Measurements from ENCODE around the gene C1orf216. TPM values are rescaled to one million over a fixed set of nuclear protein-coding genes. Genes with fewer than 3 reads are reported as not detected.

C1orf216 gene
- total RNA-seq, 5 donors from 2014 or later (not counting 1 experiment from before 2014, with no cell fraction given), result 4.1 to 10.7 (median 7.3) TPM

Other genes starting within 250 kb of the C1orf216 start
- 10 to 100 TPM; 60.8 to 73.7 (median 63.7) TPM for gene KIAA0319L, start 161.5 kb downstream of the C1orf216 start, total RNA-seq
- 10 to 100 TPM; 19.8 to 34.0 (median 31.4) TPM for gene NCDN, start 161.1 kb downstream of the C1orf216 start, total RNA-seq
- 1 to 10 TPM; 2.8 to 4.6 (median 3.1) TPM for gene TFAP2E, start 145.6 kb downstream of the C1orf216 start, total RNA-seq
- gene PSMB2, start 77.4 kb downstream of the C1orf216 start, total RNA-seq, result 10 to 100 TPM; 26.3 to 37.7 (median 27.1) TPM
- 1 to 10 TPM in 3 of 5 donors, under 1 TPM in 2; 0.61 to 2.4 (median 1.4) TPM for gene CLSPN, start 51.1 kb upstream of the C1orf216 start, total RNA-seq
- 10 to 100 TPM; 11.5 to 29.7 (median 18.9) TPM for gene AGO4, start 89.1 kb upstream of the C1orf216 start, total RNA-seq
- gene AGO1, start 164.3 kb upstream of the C1orf216 start, total RNA-seq, result 10 to 100 TPM; 21.8 to 28.7 (median 26.0) TPM
- gene AGO3, start 212.2 kb upstream of the C1orf216 start, total RNA-seq, result 10 to 100 TPM; 33.4 to 44.0 (median 37.5) TPM

Measured in T-cell (primary cell).